ENCODE results near the gene DLGAP4.
A peak's percentile ranks its signal among the peaks of the same experiment; 100 is the strongest.

Gene DLGAP4

DNA sequence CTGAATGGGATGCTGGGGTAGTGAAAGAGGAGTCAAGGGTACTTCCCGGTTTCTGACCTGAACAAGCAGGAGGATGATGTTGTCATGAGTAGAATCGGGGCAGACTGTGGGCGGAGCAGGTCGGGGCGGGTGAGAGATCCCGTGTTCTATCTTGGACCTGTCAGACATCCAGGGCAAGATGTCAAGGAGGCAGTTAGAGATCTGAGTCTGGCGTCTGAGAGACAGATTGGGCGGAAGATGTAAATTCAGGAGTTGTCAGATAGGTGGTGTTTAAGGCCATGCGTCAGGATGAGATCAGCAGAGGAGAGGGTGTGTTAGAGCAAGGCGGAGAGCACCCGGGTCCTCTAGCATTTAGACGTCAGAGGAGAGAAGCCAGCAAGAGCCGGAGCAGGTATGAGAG lies 115.5 kb downstream of the DLGAP4 start:
- no peak for DNase-seq

DNA sequence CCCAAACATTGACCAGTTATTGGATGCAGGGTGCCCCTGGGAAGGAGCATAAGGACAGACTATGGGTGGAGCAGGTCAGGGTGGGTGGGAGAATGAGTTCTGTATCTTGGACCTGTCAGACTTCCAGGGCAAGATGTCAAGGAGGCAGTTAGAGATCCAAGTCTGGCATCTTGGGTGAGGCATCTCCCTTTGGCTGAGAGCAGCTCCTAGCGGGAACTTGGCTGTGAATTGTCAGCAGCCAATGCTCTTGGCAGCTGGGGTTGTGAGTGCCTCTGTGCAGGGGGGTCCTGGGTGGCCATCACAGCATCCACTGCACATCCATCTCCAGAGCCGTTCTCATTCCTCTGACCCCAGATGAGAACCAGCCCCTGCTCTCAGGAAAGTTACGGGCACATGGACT lies 118.2 kb downstream of the DLGAP4 start:
- DNase-seq: no peak

DNA sequence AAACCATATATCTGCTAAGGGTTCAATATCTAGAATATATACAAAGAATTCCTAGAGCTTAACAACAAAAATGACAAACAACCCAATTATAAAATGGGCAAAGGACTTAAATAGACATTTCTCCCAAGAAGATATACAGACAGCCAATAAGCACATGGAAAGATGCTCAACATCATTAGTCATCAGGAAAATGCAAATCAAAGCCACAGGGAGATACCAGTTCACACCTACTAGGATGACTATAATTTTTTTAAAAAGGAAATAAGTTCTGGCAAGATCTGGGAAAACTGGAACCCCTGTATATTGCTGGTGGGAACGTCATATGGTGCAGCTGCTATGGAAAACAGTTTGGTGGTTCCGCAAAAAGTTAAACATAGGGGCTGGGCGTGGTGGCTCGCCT lies 119.0 kb downstream of the DLGAP4 start:
- DNase-seq: no peak

GRCh38 chr20:36431604-36432003 lies 125.5 kb downstream of the DLGAP4 start:
- no peak for DNase-seq

- DNase-seq: no peak
These were observed 126.0 kb downstream of the DLGAP4 start for GRCh38 chr20:36432096-36432495.

- DNase-seq: no peak
These were observed 128.2 kb downstream of the DLGAP4 start for GRCh38 chr20:36434383-36434782.

- DNase-seq: no peak
These were observed 129.0 kb downstream of the DLGAP4 start for GRCh38 chr20:36435124-36435523.

DNA sequence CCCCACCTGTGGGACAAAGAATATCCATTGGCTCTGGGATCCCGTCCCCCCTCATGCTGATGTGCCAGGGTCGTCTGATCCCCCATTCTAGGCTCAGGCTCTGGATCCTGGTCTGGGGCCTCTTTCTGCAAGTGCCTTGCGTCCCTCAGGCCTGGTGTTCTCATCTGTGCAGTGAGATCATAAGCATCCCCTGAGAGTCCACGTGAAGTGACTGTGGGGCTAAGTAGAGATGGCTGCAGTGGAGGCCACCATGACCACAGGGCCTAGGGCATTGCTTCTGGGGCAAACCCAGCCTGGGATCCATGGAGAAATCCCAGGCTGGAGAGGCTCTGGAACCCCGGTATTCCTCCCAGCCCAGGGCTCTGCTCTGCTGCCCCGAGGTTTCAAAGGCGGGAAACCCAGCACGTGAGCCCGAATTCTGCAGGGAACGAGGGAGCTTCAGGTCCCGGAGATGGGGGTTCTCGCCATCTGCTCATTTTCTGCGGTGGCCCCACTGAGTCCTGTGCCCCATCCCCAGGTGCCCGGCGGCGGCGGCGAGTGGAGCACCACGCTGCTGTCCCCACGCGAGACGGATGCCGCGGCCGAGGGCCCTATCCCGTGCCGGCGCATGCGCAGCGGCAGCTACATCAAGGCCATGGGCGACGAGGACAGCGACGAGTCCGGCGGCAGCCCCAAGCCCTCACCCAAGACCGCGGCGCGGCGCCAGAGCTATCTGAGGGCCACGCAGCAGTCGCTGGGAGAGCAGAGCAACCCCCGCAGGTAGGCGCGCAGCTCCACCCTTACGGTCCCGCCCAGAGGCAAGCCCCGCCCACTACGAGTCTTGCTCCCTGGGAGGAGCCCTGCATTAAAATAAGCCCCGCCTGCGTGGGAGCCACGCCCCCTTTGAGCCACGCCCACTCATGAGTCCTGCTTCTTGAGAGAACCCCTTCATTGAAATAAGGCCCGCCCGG lies 129.7 kb downstream of the DLGAP4 start:
- DNase-seq: peak; percentile 93

DNA sequence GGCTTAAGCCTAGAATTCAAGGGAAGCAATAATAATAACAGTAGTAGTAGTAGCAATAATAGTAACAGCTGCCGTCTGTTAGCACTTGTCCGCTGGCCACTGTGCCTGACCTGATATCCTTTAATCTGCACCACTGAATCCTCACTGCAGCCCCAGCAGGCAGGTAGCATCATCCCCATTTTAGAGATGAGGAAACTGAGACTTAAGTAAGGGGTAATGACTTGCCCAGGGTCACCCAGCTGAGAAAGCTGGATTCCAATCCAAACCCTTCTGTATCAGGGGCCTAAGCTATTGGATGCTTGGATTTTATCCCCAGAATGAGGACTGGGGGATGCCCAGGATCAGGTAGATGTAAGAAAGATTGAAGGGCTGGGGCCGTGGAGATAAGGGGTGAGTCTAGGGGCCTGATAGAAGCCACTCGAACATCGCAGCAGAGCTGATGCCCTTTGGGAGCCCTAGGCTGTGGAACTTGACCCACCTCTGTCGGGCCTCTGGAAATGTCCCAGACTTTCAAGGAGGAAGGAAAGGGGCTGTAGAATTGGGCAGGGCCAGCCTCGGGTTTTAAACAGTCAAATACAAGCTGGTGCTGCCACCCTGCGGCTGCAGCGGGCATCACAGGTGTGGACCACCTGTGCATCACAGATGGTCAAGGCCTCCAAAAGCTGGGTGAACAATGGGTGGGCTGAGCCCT lies 133.0 kb downstream of the DLGAP4 start:
- DNase-seq: peak; percentile 88

DNA sequence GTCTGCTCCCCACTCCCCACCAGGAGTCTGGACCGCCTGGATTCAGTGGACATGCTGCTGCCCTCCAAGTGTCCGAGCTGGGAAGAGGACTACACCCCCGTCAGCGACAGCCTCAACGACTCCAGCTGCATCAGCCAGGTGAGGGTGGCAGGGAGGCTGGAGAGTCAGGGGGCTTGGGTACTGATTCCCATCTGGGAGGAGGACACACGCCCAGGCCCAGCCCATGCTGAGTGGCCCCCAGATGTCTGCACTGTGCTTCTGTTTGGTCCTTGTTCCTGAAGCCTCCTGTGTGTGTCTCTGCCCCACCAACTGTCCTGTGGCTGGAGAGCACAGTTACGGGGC lies 133.6 kb downstream of the DLGAP4 start:
- DNase-seq: no peak

DNA sequence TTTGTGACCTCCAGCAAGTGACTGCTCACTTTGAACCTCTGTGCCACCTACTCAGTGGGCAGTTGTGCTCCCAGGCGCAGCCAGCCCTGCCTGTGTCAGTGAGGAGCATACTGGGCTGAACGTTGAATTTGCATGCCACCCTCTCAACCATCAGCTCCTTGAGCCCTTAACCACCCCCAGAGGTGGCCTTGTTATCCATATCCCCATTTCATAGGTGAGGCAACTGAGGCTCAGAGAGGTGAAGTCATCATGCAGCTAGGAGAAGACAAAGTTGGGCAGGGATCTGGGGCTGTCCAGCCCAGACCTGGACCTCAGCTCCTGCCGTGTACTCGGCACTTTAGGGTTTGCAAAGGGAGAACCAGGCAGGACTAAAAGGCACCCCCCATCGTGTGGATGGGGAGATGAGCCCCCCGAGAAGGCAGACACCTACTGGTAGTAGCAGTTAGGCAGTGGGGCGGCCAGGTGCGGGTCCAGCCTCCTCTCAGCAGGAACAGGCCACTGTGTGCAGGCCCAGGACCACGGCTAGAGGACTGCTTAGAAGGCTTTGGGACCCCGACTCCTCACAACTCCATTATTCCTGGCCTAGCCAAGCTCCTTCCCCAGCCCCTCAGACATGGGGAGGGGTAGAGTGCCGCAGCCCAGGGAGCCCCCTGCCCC lies 134.4 kb downstream of the DLGAP4 start:
- no peak for DNase-seq

DNA sequence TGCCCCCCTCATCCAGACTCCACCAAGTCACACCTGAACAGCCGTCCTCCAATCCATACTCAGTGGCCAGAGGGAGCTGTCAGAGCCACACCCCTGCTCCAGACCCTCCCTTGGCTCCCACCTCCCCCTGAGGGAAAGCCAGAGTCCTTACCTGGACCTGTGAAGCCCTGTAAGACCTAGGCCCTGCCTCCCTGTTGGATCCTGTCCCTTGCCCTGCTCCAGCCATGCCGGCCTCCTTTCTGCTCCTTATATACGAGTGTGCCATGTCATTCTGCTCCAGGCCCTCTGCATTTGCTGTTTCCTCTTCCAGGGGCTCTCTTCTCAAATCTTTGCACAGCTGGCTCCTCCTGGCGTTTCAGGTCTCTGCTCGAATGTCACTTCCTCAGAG lies 134.9 kb downstream of the DLGAP4 start:
- peak; percentile 54 for DNase-seq

DNA sequence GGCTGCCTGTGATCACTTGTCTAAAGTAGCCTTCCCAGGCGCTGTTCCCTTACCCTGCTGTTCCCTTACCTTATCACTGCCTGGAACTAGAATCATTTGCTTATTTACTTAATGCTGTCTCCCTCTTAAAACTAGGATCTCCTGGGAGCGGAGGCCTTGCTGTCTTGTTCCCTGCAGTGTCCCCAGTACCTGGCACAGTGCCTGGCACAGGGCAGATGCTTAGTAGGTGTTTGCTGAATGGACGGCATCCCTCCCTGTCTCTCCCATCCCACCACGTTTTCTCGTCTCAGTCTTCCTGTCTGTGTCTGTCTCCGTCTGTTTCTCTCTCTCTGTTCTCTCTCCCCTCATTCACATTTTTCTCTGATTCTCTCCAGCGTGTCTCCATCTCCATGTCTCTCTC lies 135.3 kb downstream of the DLGAP4 start:
- DNase-seq: no peak

- no peak for DNase-seq
These were observed 139.7 kb downstream of the DLGAP4 start for GRCh38 chr20:36445847-36446246.

DNA sequence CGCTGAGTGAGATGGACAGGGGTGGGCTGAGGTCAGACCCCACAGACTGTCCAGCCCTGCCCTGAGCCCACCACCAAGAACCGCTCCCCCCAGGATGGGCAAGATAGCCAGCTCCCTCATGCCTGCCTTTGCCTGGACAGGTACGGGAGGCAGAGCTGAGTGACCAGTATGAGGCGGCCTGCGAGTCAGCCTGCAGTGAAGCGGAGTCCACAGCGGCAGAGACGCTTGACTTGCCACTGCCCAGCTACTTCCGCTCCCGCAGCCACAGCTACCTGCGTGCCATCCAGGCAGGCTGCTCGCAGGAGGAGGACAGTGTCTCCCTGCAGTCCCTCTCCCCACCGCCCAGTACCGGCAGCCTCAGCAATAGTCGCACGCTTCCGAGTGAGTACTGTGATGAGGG lies 140.4 kb downstream of the DLGAP4 start:
- no peak for DNase-seq

DNA sequence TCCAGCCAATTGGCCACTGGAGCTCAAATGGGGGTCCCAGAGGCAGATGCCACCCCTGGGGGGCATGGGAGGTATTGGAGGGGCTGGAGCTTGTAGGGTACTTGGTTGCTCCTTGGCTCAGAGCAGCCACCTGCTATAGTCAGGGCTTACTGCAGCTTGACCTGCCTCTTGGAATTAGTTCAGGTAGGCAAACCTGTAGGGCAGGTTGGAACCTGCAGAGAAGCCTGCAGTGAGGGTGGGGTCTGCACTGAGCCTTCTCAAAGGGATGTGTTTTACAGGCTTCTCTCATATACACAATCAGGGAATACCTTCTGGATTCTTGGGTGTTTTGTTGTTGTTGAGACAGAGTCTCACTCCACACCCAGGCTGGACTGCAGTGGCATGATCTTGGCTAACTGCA lies 141.0 kb downstream of the DLGAP4 start:
- DNase-seq: peak; percentile 85

- DNase-seq: no peak
These were observed 143.5 kb downstream of the DLGAP4 start for GRCh38 chr20:36449663-36450062.

DNA sequence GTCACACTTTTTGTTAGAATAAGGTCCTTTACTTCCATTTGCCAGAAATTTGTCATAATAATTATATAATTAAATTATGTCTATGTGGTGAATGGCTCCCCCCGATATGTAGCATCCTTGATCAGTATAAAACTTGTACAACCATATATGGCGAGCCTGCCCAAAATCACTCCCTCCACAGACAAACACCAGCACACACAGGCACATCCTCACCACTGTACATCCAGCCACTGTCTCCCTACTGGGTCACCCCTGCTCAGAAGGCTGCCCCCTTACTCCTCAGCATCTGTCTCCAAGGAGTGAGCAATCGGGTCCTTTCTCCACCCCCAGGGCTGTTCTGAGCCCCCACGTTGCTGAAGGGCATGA lies 148.2 kb downstream of the DLGAP4 start:
- DNase-seq: no peak

GRCh38 chr20:36454698-36455427 lies 148.7 kb downstream of the DLGAP4 start:
- DNase-seq: peak; percentile 91

DNA sequence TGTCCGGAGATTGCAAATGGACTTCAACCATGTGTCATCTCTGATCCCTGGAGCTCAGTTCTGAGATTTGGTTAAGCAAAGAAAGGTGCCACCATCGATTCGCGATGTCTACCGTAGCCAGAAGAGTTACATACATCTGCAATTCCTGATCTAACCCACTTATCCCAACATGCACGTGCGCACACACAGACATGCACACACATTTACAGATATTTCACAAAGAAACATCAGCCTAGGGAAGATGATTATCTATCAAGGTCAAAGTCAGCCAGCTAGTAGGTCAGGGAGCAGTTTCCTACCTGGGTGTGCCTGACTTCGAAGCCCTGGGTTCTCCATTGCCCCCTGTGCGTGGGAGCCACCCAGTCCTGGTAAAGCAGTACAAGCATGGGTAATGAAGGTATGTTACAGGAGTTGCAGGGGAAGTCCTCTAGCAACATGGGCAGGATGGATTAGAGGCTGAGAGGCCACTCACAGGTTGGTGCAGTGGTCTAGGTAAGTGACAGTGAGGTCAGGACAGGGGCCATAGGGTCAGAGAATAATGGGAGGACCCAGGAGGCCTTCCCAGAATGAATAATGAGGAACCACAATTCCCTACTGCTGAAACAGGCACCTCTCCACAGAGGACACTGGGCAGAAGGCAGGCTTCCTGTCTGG lies 150.0 kb downstream of the DLGAP4 start:
- no peak for DNase-seq

- DNase-seq: peak; percentile 95
These were observed 154.8 kb downstream of the DLGAP4 start for GRCh38 chr20:36460648-36461599.

All from islet precursor cell (in vitro differentiated cells).